ENCODE measurements around the gene GFOD1.
A peak's percentile ranks its signal among the peaks of the same experiment; 100 is the strongest.

Gene GFOD1

GRCh38 chr6:13371421-13372072 is 115.9 kb downstream of the GFOD1 start:
- Histone ChIP-seq H3K27ac (peak overlapping the region in 1 of 21 experiments; percentile 13), H3K4me3 (no peak overlapping the region)

- no peak overlapping the region for H3K4me3 ChIP-seq
- H3K27ac ChIP-seq: no peak overlapping the region
Measured at GRCh38 chr6:13370623-13371022, 116.8 kb downstream of the GFOD1 start.

- H3K4me3 ChIP-seq: no peak overlapping the region
- H3K27ac ChIP-seq: no peak overlapping the region
Measured at GRCh38 chr6:13369591-13369990, 117.8 kb downstream of the GFOD1 start.

- H3K4me3 ChIP-seq: no peak overlapping the region
- H3K27ac ChIP-seq: no peak overlapping the region
Measured at GRCh38 chr6:13368731-13369115, 118.7 kb downstream of the GFOD1 start.

GRCh38 chr6:13368079-13368730 is 119.2 kb downstream of the GFOD1 start:
- no peak overlapping the region for H3K4me3 ChIP-seq
- peak overlapping the region in 2 of 21 experiments; percentile 16 to 21 for H3K27ac ChIP-seq

GRCh38 chr6:13367396-13367795 is 120.0 kb downstream of the GFOD1 start:
- Histone ChIP-seq H3K27ac (peak overlapping the region in 2 of 21 experiments; percentile 16 to 21), H3K4me3 (no peak overlapping the region)

- no peak overlapping the region for H3K27ac ChIP-seq
- no peak overlapping the region for H3K4me3 ChIP-seq
Measured at GRCh38 chr6:13365320-13365719, 122.1 kb downstream of the GFOD1 start.

- Histone ChIP-seq H3K4me3 (no peak overlapping the region), H3K27ac (no peak overlapping the region)
Measured at GRCh38 chr6:13364842-13365241, 122.6 kb downstream of the GFOD1 start.

GRCh38 chr6:13362412-13362811 is 125.0 kb downstream of the GFOD1 start:
- Histone ChIP-seq H3K4me3 (no peak overlapping the region), H3K27ac (no peak overlapping the region)

- H3K4me3 ChIP-seq: no peak overlapping the region
- H3K27ac ChIP-seq: no peak overlapping the region
Measured at GRCh38 chr6:13360671-13361540, 126.5 kb downstream of the GFOD1 start.

GRCh38 chr6:13359287-13359686 is 128.1 kb downstream of the GFOD1 start:
- H3K27ac ChIP-seq: no peak overlapping the region
- no peak overlapping the region for H3K4me3 ChIP-seq

- H3K27ac ChIP-seq: no peak overlapping the region
- H3K4me3 ChIP-seq: no peak overlapping the region
Measured at GRCh38 chr6:13358511-13358910, 128.9 kb downstream of the GFOD1 start.

GRCh38 chr6:13357551-13358075 is 129.8 kb downstream of the GFOD1 start:
- no peak overlapping the region for H3K4me3 ChIP-seq
- no peak overlapping the region for H3K27ac ChIP-seq

GRCh38 chr6:13355999-13356785 is 131.2 kb downstream of the GFOD1 start:
- peak overlapping the region in 11 of 21 experiments; percentile 1 to 79 (median 57) for H3K27ac ChIP-seq
- H3K4me3 ChIP-seq: no peak overlapping the region

GRCh38 chr6:13355043-13355945 is 132.1 kb downstream of the GFOD1 start:
- Histone ChIP-seq H3K4me3 (no peak overlapping the region), H3K27ac (peak overlapping the region in 16 of 21 experiments; percentile 1 to 79 (median 48))

GRCh38 chr6:13354331-13355042 is 132.9 kb downstream of the GFOD1 start:
- Histone ChIP-seq H3K4me3 (no peak overlapping the region), H3K27ac (peak overlapping the region in 15 of 21 experiments; percentile 1 to 79 (median 48))

- H3K27ac ChIP-seq: no peak overlapping the region
- H3K4me3 ChIP-seq: no peak overlapping the region
Measured at GRCh38 chr6:13352165-13352564, 135.2 kb downstream of the GFOD1 start.

- no peak overlapping the region for H3K27ac ChIP-seq
- no peak overlapping the region for H3K4me3 ChIP-seq
Measured at GRCh38 chr6:13351271-13351670, 136.1 kb downstream of the GFOD1 start.

All from skin epidermis (tissue), 12 donors.